ENCODE results near the gene RAD51B. TPM values are rescaled to one million over a fixed set of nuclear protein-coding genes. Genes with fewer than 3 reads are reported as not detected.

RAD51B gene
- total RNA-seq, 1 experiment from 2014 or later: 20.0 TPM

- Histone ChIP-seq H3K4me1 (ENCODE audit: control insufficient read depth in 1 of 2, insufficient read depth in 2 of 2, low read length in 2 of 2) (peaks cover 0 to 13% of the 10 kb centered on the region in 2 experiments; a peak in 2 of 4 replicates), H4K20me1 (ENCODE audit: insufficient read depth) (no peaks in the 10 kb centered on the region), H3K4me2 (ENCODE audit: low read length) (no peak overlapping the region), H3K27ac (ENCODE audit: low read depth, low read length) (no peak overlapping the region), H3K79me2 (ENCODE audit: insufficient read depth, low read length) (no peaks in the 10 kb centered on the region), H3K9ac (ENCODE audit: low read length) (no peak overlapping the region), H3K36me3 (ENCODE audit: control insufficient read depth in 1 of 2, insufficient read depth in 2 of 2, low read length in 2 of 2) (no peaks in the 10 kb centered on the region), H3K4me3 (replicated peaks in 1 of 2; ENCODE audit: low read depth in 1 of 2, low read length in 2 of 2) (no peak overlapping the region), H3K27me3 (ENCODE audit: insufficient read depth, low read length) (no peaks in the 10 kb centered on the region), H3K9me3 (ENCODE audit: control insufficient read depth in 1 of 2, insufficient read depth in 1 of 2, low read depth in 1 of 2, low read length in 2 of 2) (no peaks in the 10 kb centered on the region), H2AFZ (ENCODE audit: low read depth, low read length, poor library complexity, severe bottlenecking) (no peak overlapping the region), H3K9me2 (ENCODE audit: insufficient read depth) (peaks cover 5% of the 10 kb centered on the region; the same call in 1 of the 2 replicates)
- intact Hi-C loops (cut with micrococcal nuclease): no loop called here
- ChIA-PET RAD21 (ENCODE audit: low non-redundant PET in 1 of 2, low total read pairs in 2 of 2, uncharacterized antibody in 2 of 2, unreplicated experiment in 2 of 2) (interaction anchor here in 1 of 2 experiments (0.5 kb wide), 1 partner anchor 697 kb away, joined by 5 read pairs; no protein-coding TSS in a partner anchor), CTCF (no interaction called here), POLR2A (no interaction called here)
- no peak for ATAC-seq
- BruUV-seq (replicated peaks): no TSS peak
- DNase-seq (ENCODE audit: low read depth, low spot score): no peak
- no peak for TF ChIP-seq MAX (IDR thresholded peaks at IDR 0.05)
- TF ChIP-seq ATF3 (IDR thresholded peaks at IDR 0.05): no peak
- no peak for TF ChIP-seq RAD21 (IDR thresholded peaks at IDR 0.05; ENCODE audit: low read depth)
- TF ChIP-seq EGR1 (IDR thresholded peaks at IDR 0.05; ENCODE audit: low read depth): no peak
- TF ChIP-seq ZBTB33 (IDR thresholded peaks at IDR 0.05; ENCODE audit: extremely low read depth, insufficient replicate concordance, low read length): no peak
- no peak for TF ChIP-seq POLR2A (IDR thresholded peaks at IDR 0.05; ENCODE audit: borderline replicate concordance, extremely low read depth, insufficient read depth, insufficient read length)
- no peak for TF ChIP-seq SRF (IDR thresholded peaks at IDR 0.05; ENCODE audit: low read depth)
- no peak for TF ChIP-seq POLR2AphosphoS5 (IDR thresholded peaks at IDR 0.05; ENCODE audit: low read depth, low read length)
- TF ChIP-seq SP1 (IDR thresholded peaks at IDR 0.05; ENCODE audit: low read depth): no peak
- TF ChIP-seq EZH2phosphoT487 (IDR thresholded peaks at IDR 0.05; ENCODE audit: borderline replicate concordance): no peak
- no peak for TF ChIP-seq EZH2 (IDR thresholded peaks at IDR 0.05)
- no peak for TF ChIP-seq FOSL1 (IDR thresholded peaks at IDR 0.05; ENCODE audit: low read depth)
- no peak for TF ChIP-seq YY1 (IDR thresholded peaks at IDR 0.05; ENCODE audit: extremely low read depth, insufficient replicate concordance, low read depth, low read length)
- no peak for TF ChIP-seq CEBPB (IDR thresholded peaks at IDR 0.05; ENCODE audit: low read depth)
Observed at GRCh38 chr14:68263563-68264259, 444.1 kb downstream of the RAD51B start.

Measured in HCT116 (cell line).